Muscle of leg (tissue), 11 donors: Measurements from ENCODE around the gene TRIML2. TPM values are rescaled to one million over a fixed set of nuclear protein-coding genes. Genes with fewer than 3 reads are reported as not detected.
A peak's percentile ranks its signal among the peaks of the same experiment; 100 is the strongest.

ENCODE experiments used
- DNase-seq: peaks from one replicate; pipeline ENCODE4 v3.0.0; 2013
- H3K27ac ChIP-seq: one replicate; pipeline ENCODE4 v1.5.1; 2013; ENCODE audit warnings: mild to moderate bottlenecking, low read length, control low read depth
- H3K27me3 ChIP-seq: one replicate; pipeline ENCODE4 v1.6.1; 2013; ENCODE audit warnings: low read length; ENCODE audit not compliant: control insufficient read depth, insufficient read depth
- H3K36me3 ChIP-seq: one replicate; pipeline ENCODE4 v1.6.1; 2013; ENCODE audit warnings: low read length; ENCODE audit not compliant: control insufficient read depth, insufficient read depth
- H3K4me1 ChIP-seq: one replicate; pipeline ENCODE4 v1.6.1; 2013; ENCODE audit warnings: low read length; ENCODE audit not compliant: control insufficient read depth, insufficient read depth
- H3K4me3 ChIP-seq: one replicate; pipeline ENCODE4 v1.5.1; 2013; ENCODE audit warnings: low read length, control low read depth
- H3K9me3 ChIP-seq: replicated peaks from 2 replicates; pipeline ENCODE4 v1.6.1; 2013; ENCODE audit warnings: low read depth, low read length; ENCODE audit not compliant: control insufficient read depth
- WGBS: methylation state at CpG from one replicate; pipeline ENCODE4 v1.1.5; 2013; ENCODE audit warnings: missing lambda C conversion rate; ENCODE audit not compliant: insufficient coverage; 5-methylcytosine and 5-hydroxymethylcytosine counted together
- polyA plus RNA-seq, 8 donors: library from polyadenylated mRNA; unstranded; fragments of 120-200 nt; gene quantifications; one replicate each; pipeline versions ENCODE4 v1.2.1 to v1.2.3, GENCODE V29; 2013; ENCODE audit warnings: inconsistent platforms in 1 of 8, low replicate concordance in 1 of 8; ENCODE audit not compliant: insufficient read length in 8 of 8, insufficient read depth in 1 of 8
- total RNA-seq: library from RNA; stranded (reverse); fragments of 120-200 nt; gene quantifications from one replicate; pipeline ENCODE4 v1.2.4, GENCODE V29; 2013

The TRIML2 gene
- total and polyA plus RNA-seq, 9 donors = 0.30 TPM; not detected in 8

DNA sequence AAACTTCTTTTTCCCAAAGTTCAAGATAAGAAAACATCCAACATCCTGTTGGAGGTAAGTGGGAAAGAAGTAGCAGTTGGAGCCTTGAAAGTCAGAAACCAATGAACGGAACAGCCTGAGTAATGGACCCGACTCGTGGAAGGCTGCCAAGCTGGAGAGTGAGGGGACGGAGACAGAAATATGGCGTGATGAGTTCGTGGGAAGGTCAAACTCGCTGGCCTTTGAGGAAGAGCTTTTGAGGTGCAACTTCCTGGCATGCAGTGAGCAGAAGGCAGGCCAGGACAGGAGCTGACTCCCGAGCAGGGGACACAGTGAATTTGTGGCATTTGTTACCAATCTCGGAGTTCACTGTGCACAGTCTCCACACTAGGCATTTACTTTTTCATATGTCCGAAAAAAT is 28.8 kb upstream of the TRIML2 start:
- no peaks in the 10 kb centered on the region for H3K9me3 ChIP-seq
- H3K4me3 ChIP-seq = no peak overlapping the region
- no peaks in the 10 kb centered on the region for H3K4me1 ChIP-seq
- no peaks in the 10 kb centered on the region for H3K27me3 ChIP-seq
- 52% methylated on average over 7 of the region's 10 CpGs for WGBS
- no peak overlapping the region for H3K27ac ChIP-seq
- peak; percentile 24 for DNase-seq
- no peaks in the 10 kb centered on the region for H3K36me3 ChIP-seq

- Histone ChIP-seq H3K4me3 (no peak overlapping the region), H3K36me3 (no peaks in the 10 kb centered on the region), H3K9me3 (no peaks in the 10 kb centered on the region), H3K27ac (no peak overlapping the region), H3K27me3 (no peaks in the 10 kb centered on the region), H3K4me1 (no peaks in the 10 kb centered on the region)
- 100% methylated on average over 2 of the region's 5 CpGs for WGBS
- no peak for DNase-seq
These were observed 22.8 kb upstream of the TRIML2 start for GRCh38 chr4:188132232-188132631.

DNA sequence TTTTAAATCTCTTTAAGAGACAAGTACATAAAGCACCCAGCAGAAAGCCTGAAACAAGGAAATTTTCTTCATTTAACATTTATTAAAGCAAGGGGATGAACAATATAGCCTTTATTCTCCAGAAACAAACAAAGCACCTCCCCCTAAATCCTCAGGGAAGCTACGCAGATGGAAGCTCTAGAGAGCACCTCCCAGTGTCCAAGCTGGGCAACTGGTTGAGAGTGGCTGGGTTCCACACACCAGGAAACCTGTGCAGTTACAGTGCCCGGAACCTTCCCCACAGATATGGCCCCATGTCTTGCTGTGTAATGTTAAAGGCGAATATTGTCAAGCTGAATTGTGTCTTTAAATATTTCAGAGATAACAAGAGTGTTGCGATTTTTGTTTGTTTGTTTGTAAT is 21.0 kb upstream of the TRIML2 start:
- Histone ChIP-seq H3K9me3 (no peaks in the 10 kb centered on the region), H3K27ac (no peak overlapping the region), H3K36me3 (no peaks in the 10 kb centered on the region), H3K4me1 (no peaks in the 10 kb centered on the region), H3K27me3 (no peaks in the 10 kb centered on the region), H3K4me3 (no peak overlapping the region)
- DNase-seq = no peak
- 83% methylated on average over 2 of the region's 4 CpGs for WGBS

DNA sequence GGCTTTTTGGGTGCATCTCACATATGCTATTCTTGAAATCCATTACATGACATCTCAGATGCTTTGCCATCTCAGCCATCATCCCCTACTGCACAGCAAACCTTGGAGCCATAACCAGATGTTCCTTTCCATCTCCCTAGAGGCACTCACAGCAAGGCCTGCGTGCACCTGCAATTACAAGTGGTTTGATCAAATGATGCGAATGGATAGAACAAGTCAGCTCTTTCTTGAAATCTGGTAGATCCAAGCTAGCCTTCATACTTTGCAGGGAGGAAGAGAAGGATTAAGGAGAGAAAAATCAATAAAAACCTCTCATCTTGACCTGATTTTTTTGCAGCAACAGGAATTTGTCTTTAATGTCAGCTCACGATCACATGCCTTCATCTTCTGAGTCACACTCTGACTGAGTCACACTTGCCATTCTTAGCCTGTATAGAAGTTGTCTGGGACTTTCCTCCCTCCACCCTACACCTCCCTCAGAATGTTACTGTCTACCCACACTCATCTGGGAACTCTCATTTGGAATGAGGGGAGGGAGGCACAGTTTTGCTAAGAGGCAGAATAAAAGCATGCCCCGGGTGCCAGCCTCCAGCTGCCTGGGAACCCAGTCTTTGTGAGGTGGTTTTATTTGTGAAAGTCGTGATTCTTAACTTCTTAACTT is 17.9 kb upstream of the TRIML2 start:
- Histone ChIP-seq H3K9me3 (no peaks in the 10 kb centered on the region), H3K27me3 (no peaks in the 10 kb centered on the region), H3K4me3 (no peak overlapping the region), H3K36me3 (no peaks in the 10 kb centered on the region), H3K27ac (no peak overlapping the region), H3K4me1 (no peaks in the 10 kb centered on the region)
- no peak for DNase-seq
- WGBS = no CpG with 5 or more reads among the region's 5 CpGs

DNA sequence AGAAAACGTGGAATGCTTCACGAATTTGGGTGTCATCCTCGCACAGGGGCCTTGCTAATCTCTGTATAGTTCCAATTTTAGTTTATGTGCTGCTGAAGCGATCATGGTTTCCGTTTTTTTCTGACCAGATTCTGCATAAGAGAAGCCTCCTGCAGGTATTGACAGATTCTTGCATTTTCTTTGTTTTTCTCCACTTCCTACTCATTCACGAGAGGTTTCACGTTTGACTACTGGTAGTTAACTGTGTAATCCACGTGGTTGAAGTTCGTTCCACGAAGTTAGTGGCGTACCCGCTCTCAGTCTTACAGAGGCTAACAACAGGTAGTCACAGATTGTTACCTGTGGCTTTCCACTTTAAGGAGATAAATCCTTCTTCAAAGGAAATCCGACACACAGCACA is 12.1 kb upstream of the TRIML2 start:
- H3K4me1 ChIP-seq = no peaks in the 10 kb centered on the region
- DNase-seq = no peak
- H3K4me3 ChIP-seq = no peak overlapping the region
- H3K36me3 ChIP-seq = no peaks in the 10 kb centered on the region
- H3K27ac ChIP-seq = no peak overlapping the region
- H3K9me3 ChIP-seq = no peaks in the 10 kb centered on the region
- WGBS = 50% methylated on average over 9 of the region's 13 CpGs
- H3K27me3 ChIP-seq = no peaks in the 10 kb centered on the region

GRCh38 chr4:188117631-188118324 is 8.4 kb upstream of the TRIML2 start:
- no peaks in the 10 kb centered on the region for H3K36me3 ChIP-seq
- H3K27me3 ChIP-seq = no peaks in the 10 kb centered on the region
- no peak overlapping the region for H3K4me3 ChIP-seq
- no peaks in the 10 kb centered on the region for H3K4me1 ChIP-seq
- H3K9me3 ChIP-seq = no peaks in the 10 kb centered on the region
- DNase-seq = no peak
- 53% methylated on average over 11 of the region's 16 CpGs for WGBS
- no peak overlapping the region for H3K27ac ChIP-seq

DNA sequence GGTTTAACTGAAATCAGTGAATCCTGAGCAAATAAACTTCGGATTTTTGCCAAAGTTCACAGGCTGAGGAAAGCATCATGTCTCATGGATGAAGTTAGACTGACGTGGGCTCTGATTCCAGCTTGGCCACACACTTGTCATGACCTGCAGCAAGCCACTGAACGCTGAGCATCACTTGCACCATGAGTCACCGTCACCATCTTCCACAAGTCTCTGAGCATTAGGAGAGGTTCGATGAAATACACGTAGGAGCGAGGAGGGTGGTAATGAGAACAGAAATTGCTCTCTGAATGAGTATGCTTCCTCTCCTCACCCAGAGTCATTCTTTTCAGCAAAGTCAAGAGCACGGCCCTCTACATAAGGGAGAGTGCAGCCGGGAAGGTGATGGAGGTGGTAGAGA is 3.8 kb upstream of the TRIML2 start:
- Histone ChIP-seq H3K27me3 (no peaks in the 10 kb centered on the region), H3K4me1 (no peaks in the 10 kb centered on the region), H3K27ac (no peak overlapping the region), H3K4me3 (no peak overlapping the region), H3K36me3 (no peaks in the 10 kb centered on the region), H3K9me3 (no peaks in the 10 kb centered on the region)
- DNase-seq = no peak
- WGBS = 82% methylated on average over 2 of the region's 9 CpGs

DNA sequence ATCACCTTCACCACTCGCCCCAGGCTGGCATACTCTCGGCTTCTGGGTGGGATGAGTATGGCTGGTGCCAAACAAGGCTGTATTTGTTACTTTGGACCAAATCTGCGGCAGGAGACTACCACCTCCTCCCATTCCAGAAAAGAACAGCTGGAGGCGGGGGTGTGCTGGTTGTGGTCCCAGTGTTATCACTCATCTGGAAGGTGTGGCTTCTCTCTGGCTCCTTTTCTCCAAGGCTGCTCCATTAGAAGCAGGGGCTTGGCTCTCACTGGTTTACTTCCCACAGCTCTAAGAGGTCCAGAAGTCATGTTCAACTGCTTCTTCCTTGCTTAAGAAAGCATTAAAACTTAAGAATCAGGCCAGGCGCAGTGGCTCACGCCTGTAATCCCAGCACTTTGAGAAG is 2.6 kb upstream of the TRIML2 start:
- no peaks in the 10 kb centered on the region for H3K9me3 ChIP-seq
- no peaks in the 10 kb centered on the region for H3K36me3 ChIP-seq
- no peaks in the 10 kb centered on the region for H3K27me3 ChIP-seq
- no peak overlapping the region for H3K27ac ChIP-seq
- 60% methylated on average over 1 of the region's 6 CpGs for WGBS
- no peak overlapping the region for H3K4me3 ChIP-seq
- no peaks in the 10 kb centered on the region for H3K4me1 ChIP-seq
- DNase-seq = no peak

DNA sequence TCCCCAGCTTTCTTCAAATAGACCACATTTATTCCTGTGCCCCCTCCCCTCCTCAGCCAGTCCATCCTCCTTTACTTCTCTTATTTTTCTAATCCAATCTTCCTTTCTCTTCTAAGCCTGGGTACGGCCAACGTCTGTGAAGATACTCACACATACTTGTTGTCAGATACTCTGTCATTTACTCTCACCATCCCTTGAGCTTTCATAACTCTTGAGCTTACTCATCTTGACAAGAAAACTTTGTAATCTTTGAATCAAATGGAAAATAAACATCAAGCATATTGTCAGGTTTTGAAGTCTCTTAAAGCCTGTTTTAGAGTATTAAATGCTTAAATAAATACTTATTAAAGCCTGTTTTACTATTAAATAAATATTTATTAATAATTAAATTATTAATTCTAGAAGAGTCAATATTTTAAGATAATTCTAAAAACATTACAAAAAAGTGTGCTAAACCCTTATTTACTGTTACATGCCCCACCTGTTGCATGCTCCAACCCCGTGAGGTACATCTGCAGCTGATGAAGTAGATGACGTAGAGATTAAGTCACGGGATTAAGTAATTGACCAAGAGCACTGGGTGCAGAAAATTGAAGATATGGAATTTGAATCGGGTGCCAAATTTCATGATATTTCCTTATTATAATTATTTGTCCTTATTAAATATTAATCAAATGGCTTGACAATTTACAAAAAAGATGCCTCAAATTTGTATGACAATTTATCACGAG is 1.5 kb upstream of the TRIML2 start:
- Histone ChIP-seq H3K27ac (no peak overlapping the region), H3K36me3 (no peaks in the 10 kb centered on the region), H3K4me3 (no peak overlapping the region), H3K27me3 (no peaks in the 10 kb centered on the region), H3K4me1 (no peaks in the 10 kb centered on the region), H3K9me3 (peaks cover 5% of the 10 kb centered on the region)
- DNase-seq = no peak
- WGBS = 19% methylated on average over 2 of the region's 7 CpGs

- H3K4me3 ChIP-seq = no peak overlapping the region
- H3K27ac ChIP-seq = no peak overlapping the region
- DNase-seq = no peak
- WGBS = no CpG with 5 or more reads among the region's 3 CpGs
- no peaks in the 10 kb centered on the region for H3K27me3 ChIP-seq
- H3K36me3 ChIP-seq = no peaks in the 10 kb centered on the region
- no peaks in the 10 kb centered on the region for H3K4me1 ChIP-seq
- H3K9me3 ChIP-seq = peaks cover 5% of the 10 kb centered on the region
These were observed 633 bp upstream of the TRIML2 start for GRCh38 chr4:188110036-188110435.
